Mucosa of rectum (tissue), 2 donors: ENCODE data around the gene C1QA.
"Not testable (repeated sequence)": the region's sequence is repeated elsewhere in the genome, so short reads cannot be mapped to it uniquely, and the experiment has no call there.

ENCODE experiments used
- H3K27ac ChIP-seq, 2 donors: one replicate each; pipeline ENCODE4 v1.7.0; 2013; ENCODE audit warnings: inconsistent platforms in 2 of 2, low read depth in 2 of 2, low read length in 2 of 2
- H3K27me3 ChIP-seq, 2 donors: one replicate each; pipeline ENCODE4 v1.7.0; 2013; ENCODE audit warnings: low read length in 2 of 2; ENCODE audit not compliant: control insufficient read depth in 2 of 2, insufficient read depth in 2 of 2
- H3K36me3 ChIP-seq, 2 donors: one replicate each; pipeline ENCODE4 v1.7.0; 2013; ENCODE audit warnings: low read length in 2 of 2; ENCODE audit not compliant: control insufficient read depth in 2 of 2, insufficient read depth in 2 of 2
- H3K4me1 ChIP-seq, 2 donors: one replicate each; pipeline ENCODE4 v1.7.0; 2013; ENCODE audit warnings: low read length in 2 of 2, mild to moderate bottlenecking in 1 of 2; ENCODE audit not compliant: control insufficient read depth in 2 of 2, insufficient read depth in 2 of 2
- H3K4me3 ChIP-seq, 2 donors: one replicate each; pipeline ENCODE4 v1.7.0; 2013; ENCODE audit warnings: low read length in 2 of 2
- H3K9ac ChIP-seq, 2 donors: one replicate each; pipeline ENCODE4 v1.7.0; 2013; ENCODE audit warnings: low read length in 2 of 2, low read depth in 1 of 2, mild to moderate bottlenecking in 1 of 2
- H3K9me3 ChIP-seq, 2 donors: one replicate each; pipeline ENCODE4 v1.7.0; 2013; ENCODE audit warnings: low read length in 2 of 2; ENCODE audit not compliant: control insufficient read depth in 2 of 2
- donor health status: healthy.
- donor health status: Normal muscosa, but diverticular disease.

Gene C1QA

DNA sequence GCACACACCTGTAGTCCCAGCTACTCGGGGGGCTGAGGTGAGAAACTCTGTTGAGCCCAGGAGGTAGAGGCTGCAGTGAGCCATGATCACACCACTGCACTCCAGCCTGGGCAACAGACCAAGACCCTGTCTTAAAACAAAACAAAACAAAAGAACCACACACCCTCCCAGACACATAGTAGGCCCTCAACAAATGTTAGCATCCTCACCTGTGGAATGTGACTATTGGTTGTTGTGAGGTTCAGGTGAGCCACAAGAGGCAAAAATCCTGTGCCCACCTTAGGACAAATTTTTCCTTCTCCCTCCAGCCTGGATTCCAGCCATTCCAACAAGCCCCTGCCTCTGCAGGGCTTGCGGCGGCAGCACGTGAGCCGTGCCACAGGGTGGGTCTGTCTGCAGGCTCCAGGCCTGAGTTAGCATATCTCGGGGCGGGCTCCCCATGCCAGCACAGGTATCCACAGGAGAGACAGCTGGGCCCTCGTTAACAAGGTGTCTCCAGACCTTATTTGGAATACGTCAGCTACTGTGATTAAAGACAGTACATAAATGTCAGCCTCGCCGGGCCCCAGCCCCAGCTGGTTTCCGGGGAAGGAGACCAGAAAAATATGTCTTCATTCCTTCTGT lies 34.0 kb downstream of the C1QA start:
- H3K4me3 ChIP-seq = no peak overlapping the region
- H3K9ac ChIP-seq = no peak overlapping the region
- H3K9me3 ChIP-seq = no peaks in the 10 kb centered on the region
- no peaks in the 10 kb centered on the region for H3K4me1 ChIP-seq
- no peak overlapping the region for H3K27ac ChIP-seq
- no peaks in the 10 kb centered on the region for H3K36me3 ChIP-seq
- peaks cover 2 to 3% of the 10 kb centered on the region in 2 donors for H3K27me3 ChIP-seq

DNA sequence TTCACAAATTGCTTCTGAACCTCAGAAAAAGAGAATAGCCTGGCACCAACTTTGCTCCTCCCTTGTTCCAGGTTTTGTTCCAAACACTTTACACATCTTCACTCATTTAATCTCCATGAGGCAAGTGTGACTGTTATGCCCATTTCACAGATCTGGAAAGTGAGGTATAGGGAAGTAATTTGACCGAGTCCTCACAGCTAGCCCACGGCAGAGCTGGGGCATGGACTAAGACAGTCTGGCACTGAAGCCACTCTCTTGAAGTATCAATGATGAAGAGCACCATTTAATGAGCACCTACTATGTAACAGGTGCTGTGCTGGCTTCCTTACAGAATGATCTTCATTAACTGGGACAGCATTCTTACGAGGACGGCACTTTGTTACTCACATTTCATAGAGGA lies 35.6 kb downstream of the C1QA start:
- Histone ChIP-seq H3K9ac (no peak overlapping the region), H3K4me1 (peaks cover 7 to 8% of the 10 kb centered on the region in 2 donors), H3K36me3 (no peaks in the 10 kb centered on the region), H3K9me3 (no peaks in the 10 kb centered on the region), H3K27ac (no peak overlapping the region), H3K27me3 (peaks cover 2 to 3% of the 10 kb centered on the region in 2 donors), H3K4me3 (no peak overlapping the region)

DNA sequence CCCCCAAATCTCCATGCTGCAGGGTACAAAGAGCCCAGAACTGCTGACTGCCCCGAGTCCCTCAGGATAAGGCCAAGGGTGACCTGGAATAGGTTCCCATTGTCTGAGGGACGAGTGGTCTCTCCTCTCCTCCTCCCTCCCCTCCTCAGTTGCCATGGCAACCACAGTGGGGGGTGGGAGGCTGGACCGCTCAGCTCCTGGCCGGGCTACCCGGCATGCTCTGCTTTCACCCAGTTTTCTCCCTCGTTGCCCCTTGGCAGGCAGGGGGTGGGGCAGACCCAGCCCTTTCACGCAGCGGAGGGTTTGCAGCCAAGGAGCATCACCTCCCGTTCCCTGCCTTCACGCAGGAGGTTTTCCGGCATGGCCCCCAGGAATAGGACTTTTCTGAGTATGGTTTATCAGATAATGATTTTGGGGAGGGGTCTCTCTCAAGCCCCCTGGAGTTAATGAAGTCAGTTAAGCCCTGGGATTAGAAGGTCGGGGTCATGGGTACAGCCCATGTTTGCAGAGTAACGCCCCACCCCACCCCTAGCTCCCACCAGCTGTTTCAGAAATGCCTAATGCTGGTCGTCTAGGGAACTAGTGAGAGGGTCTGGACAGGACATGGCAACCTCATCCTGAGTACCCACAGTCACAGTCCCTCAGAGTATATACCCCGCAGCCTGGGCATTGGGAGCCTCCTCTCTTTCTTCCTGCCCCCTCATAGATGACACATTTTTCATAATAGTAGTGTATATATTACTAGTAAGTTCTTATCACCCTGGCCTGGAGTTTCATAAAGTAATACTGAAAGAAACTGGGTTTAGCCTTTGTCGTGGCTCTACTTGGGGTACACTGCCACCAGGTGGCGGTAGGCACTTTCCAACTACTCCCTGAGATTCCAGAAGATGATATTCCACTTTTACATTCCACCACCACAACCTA lies 37.3 kb downstream of the C1QA start:
- no peaks in the 10 kb centered on the region for H3K9me3 ChIP-seq
- H3K27me3 ChIP-seq = peaks cover 0 to 2% of the 10 kb centered on the region in 2 donors
- peaks cover 14 to 16% of the 10 kb centered on the region in 2 donors for H3K4me1 ChIP-seq
- no peak overlapping the region for H3K27ac ChIP-seq
- no peaks in the 10 kb centered on the region for H3K36me3 ChIP-seq
- no peak overlapping the region for H3K4me3 ChIP-seq
- H3K9ac ChIP-seq = no peak overlapping the region

- peaks cover 0 to 2% of the 10 kb centered on the region in 2 donors for H3K27me3 ChIP-seq
Measured at GRCh38 chr1:22674410-22674749, 38.0 kb downstream of the C1QA start.

GRCh38 chr1:22676151-22676550 lies 39.7 kb downstream of the C1QA start:
- not testable (repeated sequence) for H3K27me3 ChIP-seq, H3K9ac ChIP-seq, H3K27ac ChIP-seq, H3K9me3 ChIP-seq, H3K4me3 ChIP-seq, H3K36me3 ChIP-seq
- peaks cover 22 to 24% of the 10 kb centered on the region in 2 donors for H3K4me1 ChIP-seq

More at GRCh38 chr1:22674410-22674749, 38.0 kb downstream of the C1QA start:
- Histone ChIP-seq H3K9me3 (no peaks in the 10 kb centered on the region), H3K36me3 (no peaks in the 10 kb centered on the region), H3K9ac (no peak overlapping the region), H3K4me3 (no peak overlapping the region), H3K4me1 (peaks cover 14 to 16% of the 10 kb centered on the region in 2 donors), H3K27ac (no peak overlapping the region)

DNA sequence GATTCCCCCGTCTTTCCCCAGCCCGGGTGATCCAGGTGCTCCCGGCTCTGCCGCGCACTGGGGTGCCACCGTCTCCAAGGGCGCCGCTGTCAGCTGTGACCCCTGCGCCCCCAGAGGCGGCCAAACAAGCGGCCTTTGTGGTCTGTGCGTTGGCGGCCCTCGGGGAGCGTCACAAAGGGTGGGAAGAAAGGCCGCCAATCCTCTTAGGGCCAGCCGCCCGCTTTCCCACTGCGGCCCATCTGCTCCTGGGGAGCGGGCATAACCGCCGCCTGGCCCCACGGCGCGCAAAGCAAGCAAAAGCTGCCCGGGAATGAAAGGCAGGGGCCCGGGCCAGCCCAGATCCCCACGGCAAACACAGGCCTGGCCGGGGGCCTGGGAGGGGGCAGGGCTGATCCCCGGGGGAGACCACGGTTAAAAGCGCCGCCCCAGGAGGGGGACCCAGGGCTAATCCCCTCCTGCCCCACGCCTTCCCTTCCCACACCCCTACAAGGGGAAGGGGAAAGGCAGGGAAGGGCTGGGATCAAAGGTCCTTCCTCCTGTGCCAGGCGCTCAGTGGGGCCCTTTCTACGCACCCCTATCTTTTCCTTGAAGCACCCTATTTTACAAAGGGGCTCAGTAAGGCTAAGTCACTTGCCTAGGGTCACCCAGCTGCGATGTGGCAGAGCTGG lies 40.6 kb downstream of the C1QA start:
- H3K4me3 ChIP-seq = peak overlapping the region in 1 of 2 donors; percentile 4
- H3K27me3 ChIP-seq = peaks cover 0 to 2% of the 10 kb centered on the region in 2 donors
- H3K9ac ChIP-seq = peak overlapping the region in 1 of 2 donors; percentile 45
- no peaks in the 10 kb centered on the region for H3K36me3 ChIP-seq
- H3K4me1 ChIP-seq = peaks cover 22 to 24% of the 10 kb centered on the region in 2 donors
- peak overlapping the region; percentile 9 to 37 for H3K27ac ChIP-seq
- no peaks in the 10 kb centered on the region for H3K9me3 ChIP-seq

GRCh38 chr1:22677931-22678896 lies 41.8 kb downstream of the C1QA start:
- Histone ChIP-seq H3K4me1 (peaks cover 22 to 24% of the 10 kb centered on the region in 2 donors), H3K36me3 (no peaks in the 10 kb centered on the region), H3K9me3 (no peaks in the 10 kb centered on the region), H3K4me3 (no peak overlapping the region), H3K27me3 (peaks cover 0 to 2% of the 10 kb centered on the region in 2 donors), H3K27ac (no peak overlapping the region), H3K9ac (no peak overlapping the region)

DNA sequence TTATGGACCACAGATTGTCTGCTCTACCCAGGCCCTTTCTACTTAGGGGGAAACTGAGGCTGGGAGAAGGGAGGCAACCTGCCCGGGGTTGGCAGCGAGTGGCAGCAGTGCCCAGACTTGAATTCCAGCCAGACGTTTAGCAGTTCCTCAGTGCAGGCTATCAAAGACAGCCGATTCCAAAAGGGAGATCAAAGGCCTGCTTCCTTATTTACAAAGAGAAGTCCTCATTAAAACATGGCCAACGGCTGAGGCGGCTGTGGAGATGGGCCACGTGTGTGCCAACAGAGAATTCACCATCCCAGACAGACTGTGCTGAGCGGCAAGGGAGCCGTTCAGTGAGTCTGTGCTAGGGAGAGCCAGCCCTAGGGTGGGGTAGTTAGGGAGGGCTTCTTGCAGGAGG lies 44.3 kb downstream of the C1QA start:
- Histone ChIP-seq H3K27me3 (no peaks in the 10 kb centered on the region), H3K27ac (peak overlapping the region; percentile 48 to 64), H3K9ac (peak overlapping the region in 1 of 2 donors; percentile 23)

DNA sequence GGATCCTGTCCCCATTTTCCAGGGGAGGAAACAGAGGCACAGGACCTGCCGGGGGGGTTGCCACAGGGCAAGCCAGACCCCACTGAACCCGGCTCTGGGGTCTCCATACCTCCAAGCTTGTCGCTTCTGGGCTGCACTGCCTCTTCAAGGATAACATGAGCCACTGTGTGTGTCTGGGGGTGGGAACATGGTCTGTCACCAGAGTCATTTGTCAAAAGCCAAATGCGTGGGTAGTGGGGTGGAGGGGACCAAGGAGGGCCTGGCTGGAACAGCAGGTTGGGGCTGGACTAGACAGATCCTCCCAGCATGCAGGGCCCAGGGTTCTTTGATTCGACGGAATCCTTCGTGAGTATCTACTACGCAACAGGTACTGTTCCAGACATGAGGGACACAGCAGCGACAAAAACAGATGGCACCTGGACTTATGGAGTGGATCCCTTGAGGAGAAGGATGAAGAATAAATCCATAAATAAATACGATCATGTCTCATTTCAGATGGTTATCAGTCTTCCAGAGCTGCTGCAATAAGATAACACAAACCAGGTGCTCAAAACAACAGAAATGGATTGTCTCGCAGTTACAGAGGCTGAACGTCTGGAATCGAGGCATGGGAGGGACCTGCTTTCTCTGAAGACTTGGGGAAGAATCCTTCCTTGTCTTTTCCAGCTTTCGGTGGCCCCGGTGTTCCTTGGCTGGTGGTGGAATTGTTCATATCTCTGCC lies 45.3 kb downstream of the C1QA start:
- no peaks in the 10 kb centered on the region for H3K27me3 ChIP-seq
- peaks cover 18 to 19% of the 10 kb centered on the region in 2 donors for H3K4me1 ChIP-seq
- H3K27ac ChIP-seq = no peak overlapping the region
- no peak overlapping the region for H3K9ac ChIP-seq
- H3K36me3 ChIP-seq = no peaks in the 10 kb centered on the region
- no peaks in the 10 kb centered on the region for H3K9me3 ChIP-seq
- no peak overlapping the region for H3K4me3 ChIP-seq

More for the DNA sequence above, 44.3 kb downstream of the C1QA start:
- Histone ChIP-seq H3K9me3 (no peaks in the 10 kb centered on the region), H3K4me1 (peaks cover 22 to 24% of the 10 kb centered on the region in 2 donors), H3K36me3 (no peaks in the 10 kb centered on the region), H3K4me3 (no peak overlapping the region)
